ENCODE data around the gene FAM72A. TPM values are rescaled to one million over a fixed set of nuclear protein-coding genes. Genes with fewer than 3 reads are reported as not detected.

FAM72A gene
- total RNA-seq, 6 experiments from 2014 or later: 6.8 to 8.2 (median 7.2) TPM

DNA sequence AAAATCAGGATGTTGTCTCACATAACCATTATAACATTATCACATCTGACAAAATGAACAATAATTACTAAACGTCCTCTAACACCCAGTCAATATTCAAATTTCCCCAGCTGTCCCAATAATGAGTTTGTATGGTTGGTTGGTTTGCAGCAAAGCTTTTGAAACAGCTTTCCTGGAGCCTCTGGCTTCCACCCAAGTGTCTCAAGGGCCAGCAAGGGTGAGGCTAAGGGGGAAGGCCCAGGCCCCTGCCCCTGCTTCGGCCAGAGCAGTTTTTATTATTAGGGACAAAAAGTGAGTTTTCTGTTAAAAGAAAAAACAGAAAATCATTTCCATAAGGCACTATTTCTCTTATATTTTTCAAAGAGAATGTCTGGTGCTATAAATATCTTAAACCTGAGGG lies 66.4 kb downstream of the FAM72A start:
- Mint-ChIP-seq H3K36me3 (ENCODE audit: low read depth) (no peaks in the 10 kb centered on the region), H3K9me3 (0 out of 2 replicates have a peak, but pooled peaks cover 3% of the 10 kb centered on the region), H3K27ac (no peak overlapping the region), H3K4me1 (ENCODE audit: low read depth) (no peaks in the 10 kb centered on the region), H3K27me3 (ENCODE audit: insufficient read depth) (peaks cover 59% of the 10 kb centered on the region), H3K4me3 (no peak overlapping the region)
- TF ChIP-seq, protein P1, sequence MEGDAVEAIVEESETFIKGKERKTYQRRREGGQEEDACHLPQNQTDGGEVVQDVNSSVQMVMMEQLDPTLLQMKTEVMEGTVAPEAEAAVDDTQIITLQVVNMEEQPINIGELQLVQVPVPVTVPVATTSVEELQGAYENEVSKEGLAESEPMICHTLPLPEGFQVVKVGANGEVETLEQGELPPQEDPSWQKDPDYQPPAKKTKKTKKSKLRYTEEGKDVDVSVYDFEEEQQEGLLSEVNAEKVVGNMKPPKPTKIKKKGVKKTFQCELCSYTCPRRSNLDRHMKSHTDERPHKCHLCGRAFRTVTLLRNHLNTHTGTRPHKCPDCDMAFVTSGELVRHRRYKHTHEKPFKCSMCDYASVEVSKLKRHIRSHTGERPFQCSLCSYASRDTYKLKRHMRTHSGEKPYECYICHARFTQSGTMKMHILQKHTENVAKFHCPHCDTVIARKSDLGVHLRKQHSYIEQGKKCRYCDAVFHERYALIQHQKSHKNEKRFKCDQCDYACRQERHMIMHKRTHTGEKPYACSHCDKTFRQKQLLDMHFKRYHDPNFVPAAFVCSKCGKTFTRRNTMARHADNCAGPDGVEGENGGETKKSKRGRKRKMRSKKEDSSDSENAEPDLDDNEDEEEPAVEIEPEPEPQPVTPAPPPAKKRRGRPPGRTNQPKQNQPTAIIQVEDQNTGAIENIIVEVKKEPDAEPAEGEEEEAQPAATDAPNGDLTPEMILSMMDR (IDR thresholded peaks at IDR 0.05): no peak
- no peak for DNase-seq

Other genes starting within 250 kb of the FAM72A start
- 1 to 10 TPM; 2.6 to 6.6 (median 5.3) TPM for gene RAB7B, start 199.4 kb downstream of the FAM72A start, total RNA-seq (2021; fragmentation: NEBNext Ultra II Directional; extraction: Animal tissue kit (Norgen Biotek cat#: 25700))
- gene CTSE, start 178.9 kb downstream of the FAM72A start, total RNA-seq (2021; fragmentation: NEBNext Ultra II Directional; extraction: Animal tissue kit (Norgen Biotek cat#: 25700)): not detected
- gene RHEX, start 149.7 kb downstream of the FAM72A start, total RNA-seq (2021; fragmentation: NEBNext Ultra II Directional; extraction: Animal tissue kit (Norgen Biotek cat#: 25700)): not detected
- gene AVPR1B, start 85.5 kb downstream of the FAM72A start, total RNA-seq (2021; fragmentation: NEBNext Ultra II Directional; extraction: Animal tissue kit (Norgen Biotek cat#: 25700)): not detected
- 10 to 100 TPM; 59.6 to 75.9 (median 71.3) TPM for gene SRGAP2, start 702 bp upstream of the FAM72A start, total RNA-seq (2021; fragmentation: NEBNext Ultra II Directional; extraction: Animal tissue kit (Norgen Biotek cat#: 25700))